Measurements from ENCODE around the gene KCNQ1OT1.

Gene KCNQ1OT1

GRCh38 chr11:2581151-2581930, 118.5 kb downstream of the KCNQ1OT1 start:
- no peaks in the 10 kb centered on the region for H3K4me1 ChIP-seq (ENCODE audit: low read length)

GRCh38 chr11:2580571-2581001, 119.2 kb downstream of the KCNQ1OT1 start:
- Histone ChIP-seq H3K27ac (ENCODE audit: low read length) (no peak overlapping the region), H3K4me1 (ENCODE audit: low read length) (no peaks in the 10 kb centered on the region), H3K4me3 (ENCODE audit: low read length) (no peak overlapping the region), H3K36me3 (replicated peaks; ENCODE audit: low read depth, low read length) (no peaks in the 10 kb centered on the region), H3K27me3 (ENCODE audit: low read depth, low read length) (no peaks in the 10 kb centered on the region), H3K9me3 (ENCODE audit: insufficient read depth, low read length) (no peaks in the 10 kb centered on the region), H3K4me2 (ENCODE audit: low read length) (no peak overlapping the region), H3K9ac (ENCODE audit: low read length) (no peak overlapping the region), H3K79me2 (ENCODE audit: low read length) (no peaks in the 10 kb centered on the region), H4K20me1 (ENCODE audit: insufficient read depth, low read length) (no peaks in the 10 kb centered on the region), H2AFZ (ENCODE audit: low read depth, low read length) (no peak overlapping the region)
- TF ChIP-seq CTCF (IDR thresholded peaks at IDR 0.05; ENCODE audit: low read depth, low read length) (no peak), EZH2phosphoT487 (IDR thresholded peaks at IDR 0.05; ENCODE audit: low read depth) (no peak)

More at GRCh38 chr11:2581151-2581930, 118.5 kb downstream of the KCNQ1OT1 start:
- H3K9me3 ChIP-seq (ENCODE audit: insufficient read depth, low read length), result no peaks in the 10 kb centered on the region
- no peaks in the 10 kb centered on the region for H3K27me3 ChIP-seq (ENCODE audit: low read depth, low read length)
- H3K4me2 ChIP-seq (ENCODE audit: low read length), result no peak overlapping the region
- H3K79me2 ChIP-seq (ENCODE audit: low read length), result no peaks in the 10 kb centered on the region
- no peak overlapping the region for H3K4me3 ChIP-seq (ENCODE audit: low read length)
- H3K36me3 ChIP-seq (replicated peaks; ENCODE audit: low read depth, low read length), result no peaks in the 10 kb centered on the region
- no peak overlapping the region for H3K27ac ChIP-seq (ENCODE audit: low read length)
- no peak overlapping the region for H2AFZ ChIP-seq (ENCODE audit: low read depth, low read length)
- TF ChIP-seq EZH2phosphoT487 (IDR thresholded peaks at IDR 0.05; ENCODE audit: low read depth), result no peak
- no peak for TF ChIP-seq CTCF (IDR thresholded peaks at IDR 0.05; ENCODE audit: low read depth, low read length)
- no peak overlapping the region for H3K9ac ChIP-seq (ENCODE audit: low read length)
- no peaks in the 10 kb centered on the region for H4K20me1 ChIP-seq (ENCODE audit: insufficient read depth, low read length)

GRCh38 chr11:2580061-2580421, 119.8 kb downstream of the KCNQ1OT1 start:
- Histone ChIP-seq H4K20me1 (ENCODE audit: insufficient read depth, low read length) (no peaks in the 10 kb centered on the region), H3K9ac (ENCODE audit: low read length) (no peak overlapping the region), H3K4me3 (ENCODE audit: low read length) (no peak overlapping the region), H3K4me1 (ENCODE audit: low read length) (no peaks in the 10 kb centered on the region), H3K79me2 (ENCODE audit: low read length) (no peaks in the 10 kb centered on the region), H3K9me3 (ENCODE audit: insufficient read depth, low read length) (no peaks in the 10 kb centered on the region), H3K27ac (ENCODE audit: low read length) (no peak overlapping the region), H3K4me2 (ENCODE audit: low read length) (no peak overlapping the region), H3K36me3 (replicated peaks; ENCODE audit: low read depth, low read length) (no peaks in the 10 kb centered on the region), H2AFZ (ENCODE audit: low read depth, low read length) (no peak overlapping the region), H3K27me3 (ENCODE audit: low read depth, low read length) (no peaks in the 10 kb centered on the region)
- TF ChIP-seq EZH2phosphoT487 (IDR thresholded peaks at IDR 0.05; ENCODE audit: low read depth), result no peak
- no peak for TF ChIP-seq CTCF (IDR thresholded peaks at IDR 0.05; ENCODE audit: low read depth, low read length)

DNA sequence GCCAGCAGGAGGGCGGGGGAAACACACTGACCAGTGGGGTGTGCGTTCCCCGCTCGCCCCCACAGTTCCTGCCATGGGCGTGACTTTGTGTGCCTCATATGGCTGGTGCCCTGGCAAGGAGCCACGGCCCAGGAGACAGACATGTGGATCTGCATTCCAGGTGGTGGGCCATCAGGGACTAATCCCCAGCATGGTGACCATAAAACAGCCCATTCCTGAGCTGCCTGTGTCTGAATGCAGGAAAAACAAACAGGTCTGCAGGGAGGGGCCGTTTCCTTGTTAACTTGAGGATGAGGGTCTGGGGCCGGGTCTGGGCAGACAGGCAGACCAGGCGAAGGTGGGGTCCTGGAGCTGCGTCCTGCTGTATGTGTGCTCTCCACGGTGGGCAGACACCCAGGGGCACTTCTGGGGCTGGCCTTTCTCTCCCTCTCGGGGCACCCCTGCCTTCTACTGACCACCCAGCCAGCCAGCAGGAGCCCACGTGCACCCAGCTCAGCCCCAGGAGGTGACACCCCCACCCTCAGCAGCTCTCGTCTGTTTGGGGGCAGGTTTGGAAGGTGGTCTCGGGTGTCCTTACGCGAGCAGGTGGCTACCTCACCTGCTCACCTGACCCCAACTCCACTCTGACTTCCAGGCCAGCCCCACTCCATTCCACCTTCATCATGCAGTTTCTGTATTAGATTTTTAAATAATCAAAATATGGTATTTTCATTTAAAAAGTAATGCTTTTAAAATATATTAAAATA, 120.3 kb downstream of the KCNQ1OT1 start:
- Histone ChIP-seq H3K4me3 (ENCODE audit: low read length) (no peak overlapping the region), H3K9me3 (ENCODE audit: insufficient read depth, low read length) (no peaks in the 10 kb centered on the region), H3K27ac (ENCODE audit: low read length) (no peak overlapping the region), H4K20me1 (ENCODE audit: insufficient read depth, low read length) (no peaks in the 10 kb centered on the region), H3K27me3 (ENCODE audit: low read depth, low read length) (no peaks in the 10 kb centered on the region), H3K79me2 (ENCODE audit: low read length) (no peaks in the 10 kb centered on the region), H3K36me3 (replicated peaks; ENCODE audit: low read depth, low read length) (no peaks in the 10 kb centered on the region), H3K4me1 (ENCODE audit: low read length) (no peaks in the 10 kb centered on the region), H2AFZ (ENCODE audit: low read depth, low read length) (no peak overlapping the region), H3K4me2 (ENCODE audit: low read length) (no peak overlapping the region), H3K9ac (ENCODE audit: low read length) (no peak overlapping the region)
- TF ChIP-seq EZH2phosphoT487 (IDR thresholded peaks at IDR 0.05; ENCODE audit: low read depth) (no peak), CTCF (IDR thresholded peaks at IDR 0.05; ENCODE audit: low read depth, low read length) (no peak)

All from OCI-LY3 (cell line).